Raji (cell line): ENCODE data around the gene TANGO2.

Experiments used
- POLR2A ChIP-seq: IDR thresholded peaks from 2 replicates; pipeline ENCODE4 v1.6.1; 2011; ENCODE audit warnings: low read depth, low read length, control low read depth; ENCODE audit not compliant: insufficient read depth

Gene TANGO2

DNA sequence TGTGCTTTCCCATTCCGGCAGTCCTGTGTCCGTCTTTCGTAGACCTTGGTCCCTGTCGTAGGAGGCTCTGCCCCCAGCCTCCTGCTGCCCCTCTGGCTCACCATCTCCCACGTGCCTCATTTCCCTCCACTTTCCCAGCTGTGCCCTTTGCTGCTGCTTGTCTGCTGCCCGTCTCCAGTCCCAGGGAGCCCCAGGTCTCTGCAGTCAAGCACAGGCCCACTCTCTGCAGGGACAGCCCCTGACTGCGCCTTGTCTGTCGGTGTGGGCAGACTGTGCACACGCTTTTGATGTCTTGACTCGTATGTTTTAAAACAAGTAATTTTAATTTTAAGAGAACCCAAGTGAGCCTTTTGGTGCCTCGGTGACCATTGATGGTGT lies 71.6 kb downstream of the TANGO2 start:
- no peak for TF ChIP-seq POLR2A

DNA sequence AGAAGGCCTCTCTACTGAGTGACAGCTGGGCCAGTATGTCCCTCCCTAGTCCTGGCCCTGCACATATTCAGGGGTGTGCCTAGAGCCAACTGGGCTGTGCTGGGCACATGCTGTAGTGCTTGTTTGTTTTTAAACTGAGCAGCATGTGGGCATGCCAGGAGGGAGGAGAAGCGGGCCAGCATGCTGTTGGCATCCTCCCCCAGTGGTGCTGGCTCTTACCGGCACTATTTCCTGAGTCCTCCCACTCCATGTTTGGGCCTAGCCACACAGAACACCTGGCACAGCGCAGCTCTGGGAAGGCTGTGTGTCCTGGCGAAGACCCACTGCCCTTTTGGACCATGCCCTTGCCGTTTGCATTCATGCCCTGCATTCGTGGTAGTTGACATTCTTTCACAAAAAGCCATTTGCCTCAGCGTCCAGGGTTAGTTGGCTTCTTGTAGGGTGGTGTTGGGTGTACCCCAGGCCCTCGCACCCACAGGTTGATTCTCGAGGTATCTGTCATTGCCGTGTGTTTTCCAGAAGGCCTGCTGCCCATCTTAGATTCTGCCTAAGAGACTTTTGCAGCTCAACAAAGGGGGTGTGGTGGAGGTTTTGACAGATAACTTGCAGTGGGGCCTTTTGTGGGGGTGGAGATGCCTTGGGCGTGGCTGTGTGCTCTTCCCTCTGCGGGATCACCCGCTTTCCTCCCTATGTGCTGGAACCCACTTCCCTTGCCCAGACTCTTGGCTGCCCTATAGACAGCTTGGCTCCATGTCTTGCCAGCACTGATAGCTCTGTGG lies 72.7 kb downstream of the TANGO2 start:
- no peak for TF ChIP-seq POLR2A

DNA sequence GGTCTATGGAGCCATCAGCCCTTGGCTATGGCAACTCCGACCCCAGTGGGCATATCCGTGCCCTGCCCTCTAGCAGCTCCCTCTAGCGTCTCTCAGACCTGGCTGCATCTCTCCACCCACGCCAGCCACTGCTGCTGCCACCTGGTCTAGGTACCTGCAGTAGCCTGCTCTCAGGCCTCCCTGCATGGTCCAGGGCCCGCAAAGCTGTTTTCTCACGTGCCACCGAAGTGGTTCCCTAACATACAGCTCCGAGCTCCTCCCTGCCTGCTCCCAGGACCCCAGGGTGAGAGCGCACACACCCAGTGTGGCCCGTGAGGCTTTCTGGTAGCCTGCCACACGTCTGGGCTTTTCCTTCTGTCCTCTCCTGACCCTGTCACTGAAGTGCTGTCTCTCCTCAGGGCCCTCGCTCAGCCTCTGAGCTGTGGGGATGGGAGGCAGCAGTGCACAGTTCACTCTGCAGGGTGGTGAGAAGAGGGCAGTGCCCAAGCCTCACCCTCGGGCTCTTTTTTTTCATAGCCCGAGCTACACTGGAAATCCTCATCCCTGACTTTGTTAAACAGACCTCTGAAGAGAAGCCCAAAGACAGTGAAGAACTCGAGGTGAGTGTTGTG lies 73.4 kb downstream of the TANGO2 start:
- TF ChIP-seq POLR2A = no peak

GRCh38 chr22:20095521-20095920 lies 74.6 kb downstream of the TANGO2 start:
- TF ChIP-seq POLR2A = no peak

DNA sequence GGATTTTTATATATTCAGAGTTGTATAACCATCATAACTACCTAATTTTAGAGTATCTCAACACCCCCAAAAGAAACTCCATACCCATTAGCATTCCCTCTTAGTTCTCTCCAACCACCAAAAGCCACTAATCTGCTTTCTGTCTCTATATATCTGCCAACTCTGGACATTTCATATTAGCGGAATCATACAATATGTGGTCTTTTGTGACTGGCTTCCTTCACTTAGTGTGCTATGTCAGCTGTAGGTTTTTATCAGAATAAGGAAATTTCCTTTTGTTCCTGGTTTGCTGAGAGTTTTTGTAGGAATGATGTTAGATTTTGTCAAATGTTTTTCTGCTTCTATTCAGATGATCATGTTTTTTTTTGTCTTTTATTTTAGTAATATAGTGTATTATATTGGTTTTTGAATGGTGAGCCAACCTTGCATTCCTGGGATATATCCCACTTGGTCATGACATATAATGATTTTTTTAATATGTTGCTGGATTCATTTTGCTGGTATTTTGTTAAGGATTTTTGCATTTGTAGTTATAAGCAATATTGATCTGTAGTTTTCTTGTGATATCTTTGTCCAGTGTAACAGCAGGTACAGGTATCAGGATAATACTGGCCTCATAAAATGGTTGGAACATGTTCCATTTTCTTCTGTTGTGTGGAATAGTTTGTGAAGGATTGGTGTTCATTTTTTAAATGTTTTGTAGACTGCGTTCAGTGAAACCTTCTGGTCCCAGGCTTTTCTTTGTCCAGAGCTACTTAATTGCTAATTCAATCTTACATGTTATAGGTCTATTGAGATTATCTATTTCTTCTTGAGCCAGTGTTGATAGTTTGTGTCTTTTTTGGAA lies 75.9 kb downstream of the TANGO2 start:
- TF ChIP-seq POLR2A = no peak

- no peak for TF ChIP-seq POLR2A
These were observed 78.3 kb downstream of the TANGO2 start for GRCh38 chr22:20099099-20099711.

GRCh38 chr22:20101638-20102037 lies 80.7 kb downstream of the TANGO2 start:
- TF ChIP-seq POLR2A = no peak

DNA sequence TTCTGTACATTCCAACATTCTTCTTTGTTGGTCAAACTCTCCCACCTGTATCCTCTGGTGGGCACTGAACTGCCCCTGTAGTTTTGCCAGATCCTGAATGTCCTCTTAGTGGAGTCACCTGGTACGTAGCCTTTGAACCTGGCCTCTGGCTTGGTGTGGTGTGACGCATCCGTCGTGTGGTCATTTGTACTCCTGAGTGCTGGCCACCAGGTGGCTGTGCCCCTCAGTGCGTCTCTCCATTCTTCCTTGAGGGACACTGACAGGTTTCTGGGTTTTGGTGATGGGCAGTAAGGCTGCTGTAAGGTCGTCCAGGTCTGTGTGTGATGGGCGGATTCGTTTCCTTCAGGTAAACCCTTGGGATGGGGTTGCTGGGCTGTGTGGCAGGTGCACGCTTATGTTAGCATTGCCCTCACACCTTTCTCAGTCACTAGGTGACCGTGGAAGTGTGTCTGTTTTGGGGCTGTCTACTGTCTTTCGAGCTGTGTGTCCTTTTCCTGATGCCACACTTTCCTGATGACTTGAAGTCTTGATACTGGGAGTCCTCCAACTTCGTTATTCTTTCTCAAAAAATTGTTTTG lies 81.4 kb downstream of the TANGO2 start:
- no peak for TF ChIP-seq POLR2A

DNA sequence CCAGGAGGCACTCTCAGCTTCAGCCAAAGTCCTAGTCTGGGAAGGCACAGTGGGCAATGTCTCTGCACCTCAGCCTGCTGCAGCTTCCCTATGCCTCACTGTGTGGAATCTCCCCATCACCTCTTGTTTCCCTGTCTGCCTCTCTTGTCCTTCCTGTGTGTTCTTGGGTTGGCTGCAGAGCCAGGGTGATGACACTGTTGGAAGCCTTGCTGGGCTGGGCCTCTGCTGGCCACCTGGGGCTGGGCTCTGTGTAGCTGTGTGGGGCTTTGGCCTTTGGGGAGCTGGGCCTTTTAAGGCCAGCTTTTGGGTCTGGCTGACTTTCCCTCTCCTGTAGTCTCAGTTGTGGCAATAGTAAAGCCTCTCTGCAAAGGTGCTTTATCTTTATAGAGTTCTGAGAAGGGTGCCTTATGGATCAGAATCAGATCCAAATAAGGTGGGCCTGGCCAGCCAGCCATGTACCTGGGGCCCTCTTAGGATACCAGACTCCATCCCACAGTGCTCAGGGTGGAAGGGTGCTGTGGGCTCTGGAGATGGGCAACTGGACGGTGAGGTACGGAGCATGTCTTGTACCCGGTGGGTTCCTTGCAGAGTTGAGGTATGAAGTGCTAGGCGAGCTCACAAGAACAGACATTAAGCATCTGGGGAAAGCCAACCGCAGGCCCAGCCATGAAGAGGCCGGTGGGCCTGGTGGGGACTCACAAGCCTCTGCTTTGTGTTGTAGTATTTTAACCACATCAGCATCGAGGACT lies 84.7 kb downstream of the TANGO2 start:
- no peak for TF ChIP-seq POLR2A

DNA sequence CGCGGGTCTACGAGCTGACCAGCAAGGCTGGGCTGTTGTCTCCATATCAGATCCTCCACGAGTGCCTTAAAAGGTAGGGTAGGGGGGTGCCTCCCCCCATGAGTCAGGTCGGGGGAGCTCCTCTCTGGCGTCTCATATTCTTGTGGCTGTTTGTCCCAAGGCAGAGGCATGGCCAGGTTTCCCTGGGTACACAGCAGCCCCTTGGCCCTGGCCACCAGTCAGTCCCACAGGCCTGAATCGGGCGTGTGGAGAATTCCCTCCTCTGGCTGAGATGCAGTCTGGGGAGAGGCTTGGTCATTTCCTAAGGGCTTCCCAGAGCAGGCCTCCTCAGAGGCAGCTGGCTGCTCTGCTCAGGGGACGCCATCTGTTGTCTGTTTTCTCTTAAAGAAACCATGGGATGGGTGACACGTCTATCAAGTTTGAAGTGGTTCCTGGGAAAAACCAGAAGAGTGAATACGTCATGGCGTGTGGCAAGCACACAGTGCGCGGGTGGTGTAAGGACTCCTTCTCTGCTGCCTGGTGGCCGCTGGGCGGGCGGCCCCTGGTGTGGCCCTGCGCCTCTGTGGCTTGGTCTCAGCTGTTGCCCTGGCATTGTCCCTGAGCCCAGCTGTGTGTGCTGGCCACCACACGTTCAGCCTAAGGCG lies 85.4 kb downstream of the TANGO2 start:
- TF ChIP-seq POLR2A = no peak

DNA sequence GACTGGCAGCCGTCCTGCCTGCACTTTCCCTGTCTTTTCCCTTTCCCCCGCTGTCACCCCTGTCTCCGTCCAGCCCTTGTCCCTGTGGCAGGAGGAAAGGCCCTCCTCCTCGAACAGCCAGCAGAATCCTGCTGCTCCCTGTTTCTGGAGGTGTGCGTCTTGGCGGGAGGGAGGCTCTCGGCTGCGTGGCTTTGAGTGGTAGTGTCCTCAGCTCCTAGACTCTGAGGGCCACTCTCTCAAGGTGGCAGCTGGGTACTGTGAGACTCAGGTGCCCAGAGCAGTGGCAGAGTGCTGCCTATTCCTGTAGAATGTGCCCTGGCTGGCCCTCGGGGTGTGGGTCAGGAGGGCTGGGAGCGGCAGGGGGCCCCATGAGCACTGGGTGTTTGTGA lies 85.9 kb downstream of the TANGO2 start:
- TF ChIP-seq POLR2A = no peak

GRCh38 chr22:20107471-20107901 lies 86.6 kb downstream of the TANGO2 start:
- no peak for TF ChIP-seq POLR2A

- TF ChIP-seq POLR2A = no peak
These were observed 87.2 kb downstream of the TANGO2 start for GRCh38 chr22:20107951-20108756.
